Measurements from ENCODE around the gene RAB40B.

DNA sequence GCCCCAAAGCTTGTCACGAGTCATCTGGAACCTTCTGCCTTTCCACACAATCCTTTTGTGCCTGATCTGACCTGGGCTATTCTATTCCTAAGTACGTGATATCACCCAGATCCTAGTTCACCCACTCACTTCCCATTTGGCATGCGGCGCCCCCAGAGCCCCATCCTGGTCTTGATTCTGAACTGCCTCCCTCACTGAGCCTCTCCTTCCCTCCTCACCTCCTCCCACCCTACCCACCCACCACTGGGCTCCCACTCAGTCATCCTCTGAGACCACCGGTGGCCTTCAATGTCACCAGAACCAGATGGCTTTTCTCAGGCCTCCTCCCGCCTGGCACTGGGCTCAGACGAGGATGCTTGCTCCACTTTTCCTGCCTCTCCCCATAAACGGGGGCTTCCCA is 68.8 kb downstream of the RAB40B start:
- TF ChIP-seq CTCF (conservative IDR thresholded peaks at IDR 0.05; ENCODE audit: low read length): no peak
- no peak for TF ChIP-seq EZH2phosphoT487 (IDR thresholded peaks at IDR 0.05; ENCODE audit: borderline replicate concordance, low read depth, low read length)

Data from OCI-LY7 (cell line).